MCF 10A (cell line): ENCODE data around the gene UMAD1. TPM values are rescaled to one million over a fixed set of nuclear protein-coding genes. Genes with fewer than 3 reads are reported as not detected.
"Not testable (repeated sequence)": the region's sequence is repeated elsewhere in the genome, so short reads cannot be mapped to it uniquely, and the experiment has no call there.

Experiments used
- BruUV-seq: library from RNA; stranded (reverse); fragments of 400-500 nt; replicated peaks from 2 replicates; lab custom pipeline; 2021; lab: Mats Ljungman, UMichigan
- CTCF ChIA-PET: fragments of 300-600 bp; sonication (Branson Sonifier 250); formaldehyde crosslinking; extraction: SDS; loops from one replicate; lab custom pipeline; 2021; ENCODE audit warnings: antibody characterized with exemption, inconsistent platforms; lab: Yijun Ruan, JAX
- POLR2A ChIA-PET: fragments of 300-600, 350-650 bp; sonication (Branson Sonifier 250); formaldehyde crosslinking; extraction: SDS; loops from one replicate; lab custom pipeline; 2020; ENCODE audit warnings: antibody characterized with exemption, inconsistent platforms; lab: Yijun Ruan, JAX
- DNase-seq: peaks from one replicate; pipeline ENCODE4 v3.0.0-alpha.2; 2018; ENCODE audit not compliant: unreplicated experiment
- H3K27ac Mint-ChIP-seq: one replicate; pipeline ENCODE4 v1.8.0; 2022; ENCODE audit warnings: mild to moderate bottlenecking, low read depth, mixed read lengths; ENCODE audit not compliant: unreplicated experiment
- H3K27me3 Mint-ChIP-seq: one replicate; pipeline ENCODE4 v1.8.0; 2022; ENCODE audit warnings: mixed read lengths; ENCODE audit not compliant: insufficient read depth, unreplicated experiment
- H3K36me3 Mint-ChIP-seq: one replicate; pipeline ENCODE4 v1.8.0; 2022; ENCODE audit warnings: mild to moderate bottlenecking, moderate library complexity, mixed read lengths; ENCODE audit not compliant: insufficient read depth, unreplicated experiment
- H3K4me1 Mint-ChIP-seq: one replicate; pipeline ENCODE4 v1.8.0; 2022; ENCODE audit warnings: mixed read lengths; ENCODE audit not compliant: insufficient read depth, unreplicated experiment
- H3K4me3 Mint-ChIP-seq: one replicate; pipeline ENCODE4 v1.8.0; 2022; ENCODE audit warnings: mild to moderate bottlenecking, moderate library complexity, mixed read lengths; ENCODE audit not compliant: unreplicated experiment
- H3K9me3 Mint-ChIP-seq: one replicate; pipeline ENCODE4 v1.8.0; 2022; ENCODE audit warnings: mixed read lengths; ENCODE audit not compliant: unreplicated experiment
- intact Hi-C: fragments of 100-400 bp; cut with micrococcal nuclease; formaldehyde crosslinking; loops from 2 replicates; pipeline ENCODE4 v1.14.1; 2022
- total RNA-seq: library from RNA; stranded (reverse); gene quantifications from 2 replicates; pipeline ENCODE4 v1.2.3, GENCODE V29; 2022
- TF ChIP-seq, protein P1 (sequence below): fragments of 200-600 bp; IDR thresholded peaks from one replicate; pipeline ENCODE4 v1.8.0; 2022; ENCODE audit warnings: antibody characterized with exemption, mild to moderate bottlenecking; ENCODE audit not compliant: unreplicated experiment

Gene UMAD1
- total RNA-seq, 1 experiment from 2014 or later: 7.1 TPM

DNA sequence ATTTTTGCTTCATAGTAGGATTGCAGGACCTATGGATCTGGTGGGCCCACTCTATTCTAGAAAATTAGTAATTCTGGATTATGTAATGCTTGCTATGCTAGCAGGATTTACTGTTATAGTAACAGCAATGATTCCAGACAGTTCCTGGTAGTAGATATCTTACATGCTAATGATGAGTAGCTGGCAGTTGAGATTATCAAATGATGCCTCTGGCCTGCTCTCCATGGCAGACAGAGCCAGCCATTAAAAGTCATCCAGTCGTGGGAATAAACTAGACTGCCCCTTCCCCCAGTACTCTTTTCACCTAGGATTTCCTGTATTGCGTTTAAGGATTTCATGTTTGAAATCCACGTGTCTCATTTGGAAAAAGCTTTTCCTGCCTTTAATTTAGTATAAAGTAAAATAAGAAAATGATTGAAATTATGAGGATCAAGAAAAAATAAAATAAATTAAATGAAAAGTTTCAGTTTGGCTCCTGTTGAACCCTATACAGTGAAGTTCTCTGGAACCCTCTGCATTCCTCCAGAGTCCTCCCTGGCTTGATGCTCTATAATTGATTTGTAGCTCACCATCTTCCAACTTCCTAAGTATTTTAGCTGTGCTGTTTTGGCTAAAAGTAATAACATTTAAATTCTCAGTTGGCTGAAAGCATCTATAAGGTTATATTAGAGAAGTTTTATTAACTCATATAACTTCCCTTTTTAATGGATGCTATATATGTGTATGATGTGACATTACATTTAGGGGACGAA is 14.6 kb downstream of the UMAD1 start:
- no TSS peak for BruUV-seq
- ChIA-PET CTCF (interaction anchor here (0.6 to 2.2 kb wide), 6 partner anchors 10 to 602 kb away, joined by 3 to 8 read pairs (median 3); no protein-coding TSS in a partner anchor), POLR2A (interaction anchor here (0.7 kb wide), 1 partner anchor 10 kb away, joined by 3 read pairs; no protein-coding TSS in a partner anchor)
- Mint-ChIP-seq H3K9me3 (peaks cover 11% of the 10 kb centered on the region), H3K4me1 (peaks cover 13% of the 10 kb centered on the region), H3K27ac (peak overlapping the region; percentile 69), H3K27me3 (no peaks in the 10 kb centered on the region), H3K36me3 (no peaks in the 10 kb centered on the region), H3K4me3 (no peak overlapping the region)
- TF ChIP-seq, protein P1, sequence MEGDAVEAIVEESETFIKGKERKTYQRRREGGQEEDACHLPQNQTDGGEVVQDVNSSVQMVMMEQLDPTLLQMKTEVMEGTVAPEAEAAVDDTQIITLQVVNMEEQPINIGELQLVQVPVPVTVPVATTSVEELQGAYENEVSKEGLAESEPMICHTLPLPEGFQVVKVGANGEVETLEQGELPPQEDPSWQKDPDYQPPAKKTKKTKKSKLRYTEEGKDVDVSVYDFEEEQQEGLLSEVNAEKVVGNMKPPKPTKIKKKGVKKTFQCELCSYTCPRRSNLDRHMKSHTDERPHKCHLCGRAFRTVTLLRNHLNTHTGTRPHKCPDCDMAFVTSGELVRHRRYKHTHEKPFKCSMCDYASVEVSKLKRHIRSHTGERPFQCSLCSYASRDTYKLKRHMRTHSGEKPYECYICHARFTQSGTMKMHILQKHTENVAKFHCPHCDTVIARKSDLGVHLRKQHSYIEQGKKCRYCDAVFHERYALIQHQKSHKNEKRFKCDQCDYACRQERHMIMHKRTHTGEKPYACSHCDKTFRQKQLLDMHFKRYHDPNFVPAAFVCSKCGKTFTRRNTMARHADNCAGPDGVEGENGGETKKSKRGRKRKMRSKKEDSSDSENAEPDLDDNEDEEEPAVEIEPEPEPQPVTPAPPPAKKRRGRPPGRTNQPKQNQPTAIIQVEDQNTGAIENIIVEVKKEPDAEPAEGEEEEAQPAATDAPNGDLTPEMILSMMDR: no peak
- no peak for DNase-seq
- intact Hi-C loops: no loop called here

DNA sequence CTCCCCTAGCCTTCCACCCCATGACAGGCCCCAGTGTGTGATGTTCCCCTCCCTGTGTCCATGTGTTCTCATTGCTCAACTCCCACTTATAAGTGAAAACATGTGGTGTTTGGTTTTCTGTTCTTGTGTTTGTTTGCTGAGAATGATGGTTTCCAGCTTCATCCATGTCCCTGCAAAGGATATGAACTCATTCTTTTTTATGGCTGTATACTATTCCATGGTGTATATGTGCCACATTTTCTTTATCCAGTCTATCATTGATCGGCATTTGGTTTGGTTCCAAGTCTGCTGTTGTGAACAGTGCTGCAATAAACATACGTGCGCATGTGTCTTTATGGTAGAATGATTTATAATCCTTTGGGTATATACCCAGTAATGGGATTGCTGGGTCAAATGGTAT is 15.9 kb downstream of the UMAD1 start:
- DNase-seq, BruUV-seq, H3K27ac Mint-ChIP-seq, H3K4me1 Mint-ChIP-seq, intact Hi-C loops, H3K36me3 Mint-ChIP-seq, H3K27me3 Mint-ChIP-seq, H3K4me3 Mint-ChIP-seq: not testable (repeated sequence)
- CTCF ChIA-PET: interaction anchor here (0.6 kb wide), 1 partner anchor 411 kb away, joined by 3 read pairs; no protein-coding TSS in a partner anchor
- peaks cover 11% of the 10 kb centered on the region for H3K9me3 Mint-ChIP-seq
- POLR2A ChIA-PET: interaction anchor here (0.7 kb wide), 1 partner anchor 16 kb away, joined by 3 read pairs; the partner anchor contains the start of gene UMAD1

DNA sequence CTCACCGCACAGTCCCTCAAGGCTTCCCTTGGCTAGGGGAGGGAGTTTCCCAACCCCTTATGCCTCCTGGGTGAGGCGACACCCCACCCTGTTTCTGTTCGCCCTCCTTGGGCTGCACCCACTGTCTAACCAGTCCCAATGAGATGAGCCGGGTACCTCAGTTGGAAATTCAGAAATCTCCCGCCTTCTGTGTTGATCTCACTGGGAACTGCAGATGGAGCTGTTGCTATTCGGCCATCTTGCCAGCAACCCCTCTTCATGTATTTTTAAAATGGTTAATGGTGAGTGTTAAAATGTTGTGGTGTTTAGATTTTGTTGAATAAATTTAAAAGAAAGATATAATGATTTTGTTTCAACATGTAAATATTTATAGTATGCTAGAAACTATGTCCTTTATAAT is 22.0 kb downstream of the UMAD1 start:
- CTCF ChIA-PET: interaction anchor here (0.6 to 0.8 kb wide), 2 partner anchors 80 to 549 kb away, joined by 3 read pairs; no protein-coding TSS in a partner anchor
- H3K27ac Mint-ChIP-seq: no peak overlapping the region
- TF ChIP-seq, protein P1: no peak
- no peaks in the 10 kb centered on the region for H3K27me3 Mint-ChIP-seq
- H3K4me1 Mint-ChIP-seq: no peaks in the 10 kb centered on the region
- DNase-seq: peak; percentile 20
- H3K4me3 Mint-ChIP-seq: no peak overlapping the region
- no TSS peak for BruUV-seq
- peaks cover 11% of the 10 kb centered on the region for H3K9me3 Mint-ChIP-seq
- POLR2A ChIA-PET: interaction anchor here (0.6 kb wide), 1 partner anchor 105 kb away, joined by 4 read pairs; no protein-coding TSS in a partner anchor
- intact Hi-C loops: no loop called here
- no peaks in the 10 kb centered on the region for H3K36me3 Mint-ChIP-seq

DNA sequence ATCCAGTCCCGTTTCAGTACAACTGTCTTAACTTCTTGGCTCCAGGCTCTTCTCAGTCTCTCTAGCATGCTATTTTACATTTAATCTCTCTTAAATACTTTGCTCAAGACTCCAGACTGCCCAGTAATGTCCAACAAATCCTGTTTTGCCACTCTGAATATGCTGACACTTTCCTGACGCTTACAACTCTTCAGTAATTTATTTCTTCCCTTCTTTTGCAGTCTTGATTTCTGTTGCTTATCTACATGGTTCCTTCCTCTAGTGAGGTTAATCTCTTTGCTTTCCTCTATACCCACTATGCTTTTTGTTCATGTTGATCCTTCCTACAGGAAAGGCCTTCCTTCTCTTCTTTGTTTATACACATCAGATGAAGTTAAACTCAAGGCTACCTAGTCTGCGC is 23.7 kb downstream of the UMAD1 start:
- Mint-ChIP-seq H3K4me3 (no peak overlapping the region), H3K9me3 (peaks cover 5% of the 10 kb centered on the region), H3K27me3 (no peaks in the 10 kb centered on the region), H3K27ac (peak overlapping the region; percentile 5), H3K4me1 (no peaks in the 10 kb centered on the region), H3K36me3 (no peaks in the 10 kb centered on the region)
- no TSS peak for BruUV-seq
- no peak for DNase-seq
- ChIA-PET POLR2A (interaction anchor here (1.0 kb wide), 1 partner anchor 24 kb away, joined by 4 read pairs; the partner anchor contains the start of gene UMAD1), CTCF (interaction anchor here (1.1 kb wide), 1 partner anchor 23 kb away, joined by 5 read pairs; no protein-coding TSS in a partner anchor)
- TF ChIP-seq, protein P1: no peak
- intact Hi-C loops: no loop called here
